ENCODE data around the gene KIF6. TPM values are rescaled to one million over a fixed set of nuclear protein-coding genes. Genes with fewer than 3 reads are reported as not detected.

The KIF6 gene
- total and polyA plus RNA-seq, 2 of the 8 experiments (the other 6 are each of a cell fraction or from before 2014, with no cell fraction given): 0.53 to 0.65 TPM

GRCh38 chr6:39466631-39467030, 258.6 kb downstream of the KIF6 start (continued):
- TF ChIP-seq CHD7 (IDR thresholded peaks at IDR 0.05; ENCODE audit: insufficient replicate concordance, low read length) (no peak), CHD2 (IDR thresholded peaks at IDR 0.05; ENCODE audit: low read length) (no peak), GABPA (IDR thresholded peaks at IDR 0.05; ENCODE audit: borderline replicate concordance, insufficient read depth, low read length) (no peak), ATF2 (IDR thresholded peaks at IDR 0.05; ENCODE audit: low read length) (no peak), POLR2AphosphoS5 (IDR thresholded peaks at IDR 0.05; ENCODE audit: low read depth, low read length) (no peak), JUN (IDR thresholded peaks at IDR 0.05; ENCODE audit: low read depth, low read length) (no peak), CREB1 (IDR thresholded peaks at IDR 0.05) (no peak), MAFK (IDR thresholded peaks at IDR 0.05; ENCODE audit: low read depth, low read length) (no peak), CTBP2 (IDR thresholded peaks at IDR 0.05; ENCODE audit: borderline replicate concordance, insufficient read depth, insufficient read length, low read length) (no peak), PHF8 (conservative IDR thresholded peaks at IDR 0.05; ENCODE audit: low read depth, low read length) (no peak), HDAC6 (IDR thresholded peaks at IDR 0.05; ENCODE audit: low read depth, low read length) (no peak)

Measured in H1 (cell line).